ENCODE measurements around the gene DTNA.

DTNA gene

GRCh38 chr18:34709750-34710441 lies at the start of gene DTNA:
Gene DTNA (plus strand): TSS chr18:34710298. CDS start chr18:34755977, 45,679 bp downstream.
- H3K9me2 ChIP-seq (replicated peaks; ENCODE audit: insufficient read depth, low read length): no peaks in the 10 kb centered on the region
- no peaks in the 10 kb centered on the region for H3K36me3 ChIP-seq (replicated peaks; ENCODE audit: insufficient read depth, low read length)
- no peaks in the 10 kb centered on the region for H3F3A ChIP-seq (ENCODE audit: insufficient read depth, low read length)
- no peaks in the 10 kb centered on the region for H3K9me3 ChIP-seq (replicated peaks; ENCODE audit: insufficient read depth, low read length)
- H3K4me3 ChIP-seq (ENCODE audit: low read length): no peak within 1 kb of the TSS
- no peaks in the 10 kb centered on the region for H3K27me3 ChIP-seq (replicated peaks; ENCODE audit: insufficient read depth, low read length)
- H3K9ac ChIP-seq (ENCODE audit: low read length): no peak within 1 kb of the TSS
- TF ChIP-seq EZH2phosphoT487 (IDR thresholded peaks at IDR 0.05; ENCODE audit: low read length) (no peak), CTCF (IDR thresholded peaks at IDR 0.05; ENCODE audit: low read length) (no peak), EZH2 (optimal IDR thresholded peaks at IDR 0.05; ENCODE audit: low read depth, low read length) (no peak)
- DNase-seq: no peak
- no peak within 1 kb of the TSS for H2AFZ ChIP-seq (ENCODE audit: low read length)
- H3K27ac ChIP-seq (ENCODE audit: low read length): no peak within 1 kb of the TSS
- H3K79me2 ChIP-seq (ENCODE audit: low read length): no peaks in the 10 kb centered on the region
- no peaks in the 10 kb centered on the region for H3K4me1 ChIP-seq (ENCODE audit: low read length)
- H4K20me1 ChIP-seq (ENCODE audit: insufficient read depth, low read length): no peaks in the 10 kb centered on the region
- no peak within 1 kb of the TSS for H3K4me2 ChIP-seq (ENCODE audit: low read depth, low read length)

- H3K9me3 ChIP-seq (replicated peaks; ENCODE audit: insufficient read depth, low read length): no peaks in the 10 kb centered on the region
- DNase-seq: no peak
- TF ChIP-seq EZH2 (optimal IDR thresholded peaks at IDR 0.05; ENCODE audit: low read depth, low read length) (no peak), CTCF (IDR thresholded peaks at IDR 0.05; ENCODE audit: low read length) (no peak), EZH2phosphoT487 (IDR thresholded peaks at IDR 0.05; ENCODE audit: low read length) (no peak)
- no peaks in the 10 kb centered on the region for H3F3A ChIP-seq (ENCODE audit: insufficient read depth, low read length)
- no peak overlapping the region for H3K4me2 ChIP-seq (ENCODE audit: low read depth, low read length)
- no peak overlapping the region for H2AFZ ChIP-seq (ENCODE audit: low read length)
- H3K36me3 ChIP-seq (replicated peaks; ENCODE audit: insufficient read depth, low read length): no peaks in the 10 kb centered on the region
- H3K79me2 ChIP-seq (ENCODE audit: low read length): no peaks in the 10 kb centered on the region
- no peaks in the 10 kb centered on the region for H3K4me1 ChIP-seq (ENCODE audit: low read length)
- H3K9ac ChIP-seq (ENCODE audit: low read length): no peak overlapping the region
- H3K9me2 ChIP-seq (replicated peaks; ENCODE audit: insufficient read depth, low read length): no peaks in the 10 kb centered on the region
- no peaks in the 10 kb centered on the region for H4K20me1 ChIP-seq (ENCODE audit: insufficient read depth, low read length)
- no peaks in the 10 kb centered on the region for H3K27me3 ChIP-seq (replicated peaks; ENCODE audit: insufficient read depth, low read length)
- H3K27ac ChIP-seq (ENCODE audit: low read length): no peak overlapping the region
- no peak overlapping the region for H3K4me3 ChIP-seq (ENCODE audit: low read length)
Measured at GRCh38 chr18:34660572-34660971, 49.5 kb upstream of the DTNA start.

GRCh38 chr18:34661464-34662087 lies 48.5 kb upstream of the DTNA start:
- Histone ChIP-seq H4K20me1 (ENCODE audit: insufficient read depth, low read length) (no peaks in the 10 kb centered on the region), H3F3A (ENCODE audit: insufficient read depth, low read length) (no peaks in the 10 kb centered on the region), H3K27ac (ENCODE audit: low read length) (no peak overlapping the region), H3K4me2 (ENCODE audit: low read depth, low read length) (no peak overlapping the region), H3K9ac (ENCODE audit: low read length) (no peak overlapping the region), H2AFZ (ENCODE audit: low read length) (no peak overlapping the region), H3K79me2 (ENCODE audit: low read length) (no peaks in the 10 kb centered on the region), H3K9me3 (replicated peaks; ENCODE audit: insufficient read depth, low read length) (no peaks in the 10 kb centered on the region), H3K27me3 (replicated peaks; ENCODE audit: insufficient read depth, low read length) (no peaks in the 10 kb centered on the region), H3K9me2 (replicated peaks; ENCODE audit: insufficient read depth, low read length) (no peaks in the 10 kb centered on the region), H3K4me3 (ENCODE audit: low read length) (no peak overlapping the region), H3K4me1 (ENCODE audit: low read length) (no peaks in the 10 kb centered on the region), H3K36me3 (replicated peaks; ENCODE audit: insufficient read depth, low read length) (no peaks in the 10 kb centered on the region)
- DNase-seq: peak; percentile 40
- TF ChIP-seq CTCF (IDR thresholded peaks at IDR 0.05; ENCODE audit: low read length) (peak; percentile 86), EZH2phosphoT487 (IDR thresholded peaks at IDR 0.05; ENCODE audit: low read length) (no peak)

All from MM.1S (cell line).